NB4 (cell line): ENCODE measurements around the gene FEM1B.

Experiments used
- POLR2A ChIP-seq: IDR thresholded peaks from 2 replicates; pipeline ENCODE4 v1.6.1; 2011; ENCODE audit warnings: mild to moderate bottlenecking; ENCODE audit not compliant: insufficient read length; ENCODE audit errors: extremely low read depth
- TF ChIP-seq, protein P1 (sequence below): IDR thresholded peaks from one replicate; pipeline ENCODE4 v1.5.1; 2012; ENCODE audit warnings: low read depth, low read length

DNA sequence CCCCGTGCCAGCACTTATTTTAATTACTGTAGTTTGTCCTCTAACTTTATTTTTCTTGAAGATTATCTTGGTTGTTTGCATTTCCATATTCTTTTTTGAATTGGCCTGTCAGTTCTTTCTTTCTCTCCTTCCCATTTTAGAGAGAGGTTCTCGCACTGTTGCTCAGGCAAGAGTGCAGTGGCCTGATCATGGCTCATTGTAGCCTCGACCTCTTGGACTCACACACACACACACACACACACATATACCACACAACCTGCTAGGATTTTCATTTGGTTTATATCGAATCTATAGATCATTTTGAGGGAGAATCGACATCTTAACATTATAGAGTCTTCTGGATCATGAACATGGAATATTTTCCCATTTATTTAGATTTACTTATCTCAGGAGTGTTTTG, 8.7 kb downstream of the FEM1B start:
- TF ChIP-seq, protein P1, sequence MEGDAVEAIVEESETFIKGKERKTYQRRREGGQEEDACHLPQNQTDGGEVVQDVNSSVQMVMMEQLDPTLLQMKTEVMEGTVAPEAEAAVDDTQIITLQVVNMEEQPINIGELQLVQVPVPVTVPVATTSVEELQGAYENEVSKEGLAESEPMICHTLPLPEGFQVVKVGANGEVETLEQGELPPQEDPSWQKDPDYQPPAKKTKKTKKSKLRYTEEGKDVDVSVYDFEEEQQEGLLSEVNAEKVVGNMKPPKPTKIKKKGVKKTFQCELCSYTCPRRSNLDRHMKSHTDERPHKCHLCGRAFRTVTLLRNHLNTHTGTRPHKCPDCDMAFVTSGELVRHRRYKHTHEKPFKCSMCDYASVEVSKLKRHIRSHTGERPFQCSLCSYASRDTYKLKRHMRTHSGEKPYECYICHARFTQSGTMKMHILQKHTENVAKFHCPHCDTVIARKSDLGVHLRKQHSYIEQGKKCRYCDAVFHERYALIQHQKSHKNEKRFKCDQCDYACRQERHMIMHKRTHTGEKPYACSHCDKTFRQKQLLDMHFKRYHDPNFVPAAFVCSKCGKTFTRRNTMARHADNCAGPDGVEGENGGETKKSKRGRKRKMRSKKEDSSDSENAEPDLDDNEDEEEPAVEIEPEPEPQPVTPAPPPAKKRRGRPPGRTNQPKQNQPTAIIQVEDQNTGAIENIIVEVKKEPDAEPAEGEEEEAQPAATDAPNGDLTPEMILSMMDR = no peak
- TF ChIP-seq POLR2A = no peak
